ENCODE results near the gene SPATS2.

Gene SPATS2

GRCh38 chr12:49545815-49546214 lies 178.6 kb downstream of the SPATS2 start:
- Histone ChIP-seq H3K9me3 (ENCODE audit: control insufficient read depth, low read length) (no peaks in the 10 kb centered on the region), H3K4me1 (ENCODE audit: control insufficient read depth, insufficient read depth, low read length) (peaks cover 10% of the 10 kb centered on the region), H3K36me3 (ENCODE audit: control insufficient read depth, insufficient read depth, low read length) (no peaks in the 10 kb centered on the region), H3K4me3 (ENCODE audit: low read length) (no peak overlapping the region), H3K9ac (ENCODE audit: low read length) (no peak overlapping the region), H3K27me3 (ENCODE audit: control insufficient read depth, insufficient read depth, low read length) (peaks cover 52% of the 10 kb centered on the region)

DNA sequence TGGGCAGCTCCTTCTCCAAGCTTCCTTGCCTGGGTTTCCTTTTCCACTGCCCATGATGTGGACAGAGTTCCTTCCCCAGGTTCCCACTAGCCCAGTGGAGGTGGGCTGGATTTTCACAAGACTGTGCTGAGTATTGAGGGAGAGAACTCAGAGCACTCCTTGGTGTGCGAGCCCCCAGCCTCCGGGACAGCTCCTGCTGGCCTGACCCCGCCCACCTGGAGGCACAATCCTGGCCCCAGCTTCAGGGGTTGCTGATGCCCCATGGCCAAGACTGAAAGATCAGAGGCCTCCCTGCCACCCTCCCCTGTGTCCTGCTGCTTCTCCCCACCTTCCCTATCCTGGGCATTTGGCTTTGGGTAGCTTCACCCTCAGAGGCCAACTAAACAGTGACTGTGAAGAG lies 179.2 kb downstream of the SPATS2 start:
- Histone ChIP-seq H3K4me3 (ENCODE audit: low read length) (no peak overlapping the region), H3K9ac (ENCODE audit: low read length) (no peak overlapping the region), H3K4me1 (ENCODE audit: control insufficient read depth, insufficient read depth, low read length) (peaks cover 10% of the 10 kb centered on the region), H3K27me3 (ENCODE audit: control insufficient read depth, insufficient read depth, low read length) (peaks cover 50% of the 10 kb centered on the region), H3K36me3 (ENCODE audit: control insufficient read depth, insufficient read depth, low read length) (no peaks in the 10 kb centered on the region), H3K9me3 (ENCODE audit: control insufficient read depth, low read length) (no peaks in the 10 kb centered on the region)

DNA sequence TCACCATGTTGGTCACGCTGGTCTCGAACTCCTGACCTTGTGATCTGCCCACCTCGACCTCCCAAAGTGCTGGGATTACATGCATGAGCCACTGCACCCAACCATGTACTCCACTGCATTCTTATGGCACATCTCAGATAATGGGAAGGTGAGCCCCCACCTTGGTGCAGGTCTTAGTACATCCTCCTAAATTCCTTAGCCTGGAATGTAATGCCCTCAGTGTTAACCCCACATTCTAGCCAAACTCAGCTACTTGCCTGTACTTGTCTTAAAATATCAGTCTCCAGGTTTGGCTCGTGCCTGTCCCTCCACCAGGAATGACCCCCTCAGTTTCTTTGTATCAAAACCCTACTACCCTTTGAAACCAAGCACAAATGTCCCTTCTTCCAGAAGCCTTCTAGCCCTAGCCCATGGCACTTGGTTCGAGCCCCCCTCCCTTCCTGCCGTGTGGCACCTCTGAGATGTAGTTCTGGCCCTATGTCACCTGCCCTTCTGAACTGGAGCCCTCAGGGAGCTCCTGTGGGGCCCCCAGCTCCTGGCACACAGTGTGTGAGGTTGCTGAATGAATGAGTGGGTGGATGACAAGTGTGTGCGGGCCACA lies 179.9 kb downstream of the SPATS2 start:
- Histone ChIP-seq H3K9ac (ENCODE audit: low read length) (no peak overlapping the region), H3K36me3 (ENCODE audit: control insufficient read depth, insufficient read depth, low read length) (no peaks in the 10 kb centered on the region), H3K27me3 (ENCODE audit: control insufficient read depth, insufficient read depth, low read length) (peaks cover 50% of the 10 kb centered on the region), H3K9me3 (ENCODE audit: control insufficient read depth, low read length) (no peaks in the 10 kb centered on the region), H3K4me3 (ENCODE audit: low read length) (no peak overlapping the region), H3K4me1 (ENCODE audit: control insufficient read depth, insufficient read depth, low read length) (peaks cover 10% of the 10 kb centered on the region)

GRCh38 chr12:49548481-49548821 lies 181.2 kb downstream of the SPATS2 start:
- Histone ChIP-seq H3K27me3 (ENCODE audit: control insufficient read depth, insufficient read depth, low read length) (peaks cover 46% of the 10 kb centered on the region), H3K9ac (ENCODE audit: low read length) (no peak overlapping the region), H3K4me3 (ENCODE audit: low read length) (no peak overlapping the region)

DNA sequence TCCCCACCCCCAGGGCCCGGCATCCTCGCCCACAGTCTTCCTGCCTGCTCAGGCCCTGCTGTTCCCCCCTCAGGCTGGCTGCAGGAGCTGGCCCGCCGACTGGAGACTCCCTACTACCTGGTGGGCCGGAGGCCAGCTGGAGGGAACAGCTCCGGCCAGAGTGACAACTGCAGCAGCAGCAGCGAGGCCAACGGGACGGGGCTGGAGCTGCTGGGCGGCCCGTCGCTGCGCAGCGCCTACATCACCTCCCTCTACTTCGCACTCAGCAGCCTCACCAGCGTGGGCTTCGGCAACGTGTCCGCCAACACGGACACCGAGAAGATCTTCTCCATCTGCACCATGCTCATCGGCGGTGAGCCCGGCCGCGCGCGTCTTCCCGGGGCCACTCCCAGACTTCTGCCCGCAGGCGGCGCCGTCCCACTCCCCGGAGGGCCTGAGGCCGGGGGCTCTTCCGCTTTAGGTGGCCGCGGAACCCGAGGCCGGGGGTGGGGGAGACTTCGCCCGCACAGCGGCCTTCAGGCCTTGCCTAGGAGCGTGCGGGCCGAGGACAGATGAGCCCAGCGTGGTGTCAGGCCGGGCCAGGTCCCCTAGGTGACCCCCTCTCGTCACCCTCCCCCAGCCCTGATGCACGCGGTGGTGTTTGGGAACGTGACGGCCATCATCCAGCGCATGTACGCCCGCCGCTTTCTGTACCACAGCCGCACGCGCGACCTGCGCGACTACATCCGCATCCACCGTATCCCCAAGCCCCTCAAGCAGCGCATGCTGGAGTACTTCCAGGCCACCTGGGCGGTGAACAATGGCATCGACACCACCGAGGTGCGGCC lies 181.8 kb downstream of the SPATS2 start:
- H3K36me3 ChIP-seq (ENCODE audit: control insufficient read depth, insufficient read depth, low read length): no peaks in the 10 kb centered on the region
- H3K27me3 ChIP-seq (ENCODE audit: control insufficient read depth, insufficient read depth, low read length): peaks cover 46% of the 10 kb centered on the region
- H3K9ac ChIP-seq (ENCODE audit: low read length): no peak overlapping the region

More at GRCh38 chr12:49548481-49548821, 181.2 kb downstream of the SPATS2 start:
- Histone ChIP-seq H3K36me3 (ENCODE audit: control insufficient read depth, insufficient read depth, low read length) (no peaks in the 10 kb centered on the region), H3K4me1 (ENCODE audit: control insufficient read depth, insufficient read depth, low read length) (peaks cover 10% of the 10 kb centered on the region), H3K9me3 (ENCODE audit: control insufficient read depth, low read length) (no peaks in the 10 kb centered on the region)

DNA sequence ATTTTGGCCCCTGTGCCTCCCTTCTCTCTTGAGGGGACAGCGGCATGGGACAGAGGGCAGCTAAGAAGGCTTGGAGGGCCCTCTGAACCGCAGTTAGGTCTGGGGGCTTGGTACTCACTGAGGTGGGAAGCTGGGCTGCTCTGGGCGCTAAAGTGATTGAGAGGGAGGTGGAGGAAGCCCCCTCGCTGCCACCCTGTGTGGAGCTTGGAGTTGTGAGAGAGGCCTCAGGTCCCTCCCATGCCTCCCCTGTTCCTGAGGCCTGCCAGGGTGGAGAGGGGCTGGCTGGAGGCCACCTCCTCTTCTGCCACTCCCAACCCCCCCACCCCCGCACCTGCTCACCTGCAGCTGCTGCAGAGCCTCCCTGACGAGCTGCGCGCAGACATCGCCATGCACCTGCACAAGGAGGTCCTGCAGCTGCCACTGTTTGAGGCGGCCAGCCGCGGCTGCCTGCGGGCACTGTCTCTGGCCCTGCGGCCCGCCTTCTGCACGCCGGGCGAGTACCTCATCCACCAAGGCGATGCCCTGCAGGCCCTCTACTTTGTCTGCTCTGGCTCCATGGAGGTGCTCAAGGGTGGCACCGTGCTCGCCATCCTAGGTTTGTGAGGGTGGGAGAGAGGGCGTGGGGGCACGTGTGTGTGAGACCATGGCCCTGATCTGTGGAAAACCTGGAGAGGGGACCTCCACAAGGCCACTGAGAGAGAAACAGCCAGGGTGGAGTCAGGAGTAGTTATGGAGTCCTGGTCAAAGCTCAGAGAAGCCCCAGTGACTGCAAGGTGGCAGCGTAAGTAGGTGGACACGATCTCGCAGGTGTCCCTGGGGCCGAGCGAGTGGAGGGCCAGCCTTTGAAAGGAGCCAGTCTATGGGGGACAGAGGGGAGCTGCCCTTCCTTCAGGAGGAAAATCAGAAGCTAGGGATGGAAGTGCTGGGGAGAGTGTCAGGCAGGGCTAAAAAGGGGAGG lies 182.8 kb downstream of the SPATS2 start:
- no peak overlapping the region for H3K9ac ChIP-seq (ENCODE audit: low read length)
- peaks cover 10% of the 10 kb centered on the region for H3K4me1 ChIP-seq (ENCODE audit: control insufficient read depth, insufficient read depth, low read length)
- no peaks in the 10 kb centered on the region for H3K36me3 ChIP-seq (ENCODE audit: control insufficient read depth, insufficient read depth, low read length)
- H3K9me3 ChIP-seq (ENCODE audit: control insufficient read depth, low read length): no peaks in the 10 kb centered on the region
- peaks cover 38% of the 10 kb centered on the region for H3K27me3 ChIP-seq (ENCODE audit: control insufficient read depth, insufficient read depth, low read length)
- no peak overlapping the region for H3K4me3 ChIP-seq (ENCODE audit: low read length)

More for the DNA sequence above, 181.8 kb downstream of the SPATS2 start:
- Histone ChIP-seq H3K9me3 (ENCODE audit: control insufficient read depth, low read length) (no peaks in the 10 kb centered on the region), H3K4me3 (ENCODE audit: low read length) (no peak overlapping the region), H3K4me1 (ENCODE audit: control insufficient read depth, insufficient read depth, low read length) (peaks cover 10% of the 10 kb centered on the region)

DNA sequence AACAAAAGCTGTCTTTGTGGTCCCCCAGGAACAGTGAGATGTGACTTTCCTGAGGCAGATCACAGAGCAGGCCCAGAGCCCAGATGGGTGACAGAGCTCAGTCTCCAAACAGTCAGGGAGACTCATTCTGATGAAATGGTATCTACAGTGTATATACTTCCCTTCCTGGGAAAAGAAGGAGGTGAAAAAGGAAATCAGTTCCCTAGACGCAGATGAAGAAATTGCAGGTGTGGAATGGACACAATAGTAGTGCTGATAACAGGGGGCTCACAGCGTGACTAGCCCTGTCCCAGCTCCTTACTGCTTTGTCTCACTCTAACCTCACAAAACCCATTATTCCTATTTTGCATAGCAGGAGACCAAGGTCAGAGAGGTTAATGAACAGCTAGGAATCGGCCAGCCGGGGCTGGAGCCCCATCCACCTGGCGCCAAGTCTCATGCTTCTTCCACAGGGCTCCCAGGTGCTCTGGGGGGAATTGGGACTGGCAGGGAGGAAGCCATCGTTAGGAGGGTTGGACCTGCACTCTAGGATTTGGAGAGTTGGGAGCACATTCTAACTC lies 183.5 kb downstream of the SPATS2 start:
- H3K4me3 ChIP-seq (ENCODE audit: low read length): no peak overlapping the region
- peaks cover 10% of the 10 kb centered on the region for H3K4me1 ChIP-seq (ENCODE audit: control insufficient read depth, insufficient read depth, low read length)
- H3K27me3 ChIP-seq (ENCODE audit: control insufficient read depth, insufficient read depth, low read length): peaks cover 35% of the 10 kb centered on the region
- no peak overlapping the region for H3K9ac ChIP-seq (ENCODE audit: low read length)
- H3K9me3 ChIP-seq (ENCODE audit: control insufficient read depth, low read length): no peaks in the 10 kb centered on the region
- H3K36me3 ChIP-seq (ENCODE audit: control insufficient read depth, insufficient read depth, low read length): no peaks in the 10 kb centered on the region

DNA sequence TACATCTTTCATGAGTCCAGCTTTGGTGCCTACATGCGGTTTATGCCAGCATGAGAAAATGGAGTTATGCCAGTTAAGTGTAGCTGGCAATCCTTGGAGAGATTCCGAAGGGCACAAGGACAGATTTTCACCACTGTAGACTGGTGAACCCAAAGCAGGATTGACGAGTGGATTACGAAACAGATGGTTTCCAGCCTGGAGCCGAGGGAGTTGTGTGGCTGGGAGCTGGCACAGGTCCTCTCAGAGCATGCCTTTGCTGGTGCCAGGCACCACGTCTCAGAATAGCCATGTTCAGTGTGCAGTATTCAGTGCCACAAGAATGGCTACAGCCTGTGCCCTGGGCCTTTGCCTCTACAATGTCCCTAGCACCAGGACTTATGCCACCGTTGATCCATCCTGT lies 184.8 kb downstream of the SPATS2 start:
- H3K9me3 ChIP-seq (ENCODE audit: control insufficient read depth, low read length): no peaks in the 10 kb centered on the region
- H3K4me3 ChIP-seq (ENCODE audit: low read length): no peak overlapping the region
- no peak overlapping the region for H3K9ac ChIP-seq (ENCODE audit: low read length)
- peaks cover 27% of the 10 kb centered on the region for H3K27me3 ChIP-seq (ENCODE audit: control insufficient read depth, insufficient read depth, low read length)
- no peaks in the 10 kb centered on the region for H3K36me3 ChIP-seq (ENCODE audit: control insufficient read depth, insufficient read depth, low read length)
- peaks cover 10% of the 10 kb centered on the region for H3K4me1 ChIP-seq (ENCODE audit: control insufficient read depth, insufficient read depth, low read length)

- H3K27me3 ChIP-seq (ENCODE audit: control insufficient read depth, insufficient read depth, low read length): peaks cover 24% of the 10 kb centered on the region
- H3K9ac ChIP-seq (ENCODE audit: low read length): no peak overlapping the region
- H3K4me1 ChIP-seq (ENCODE audit: control insufficient read depth, insufficient read depth, low read length): peaks cover 10% of the 10 kb centered on the region
- H3K36me3 ChIP-seq (ENCODE audit: control insufficient read depth, insufficient read depth, low read length): no peaks in the 10 kb centered on the region
- no peak overlapping the region for H3K4me3 ChIP-seq (ENCODE audit: low read length)
- H3K9me3 ChIP-seq (ENCODE audit: control insufficient read depth, low read length): no peaks in the 10 kb centered on the region
Measured at GRCh38 chr12:49552425-49552824, 185.2 kb downstream of the SPATS2 start.

DNA sequence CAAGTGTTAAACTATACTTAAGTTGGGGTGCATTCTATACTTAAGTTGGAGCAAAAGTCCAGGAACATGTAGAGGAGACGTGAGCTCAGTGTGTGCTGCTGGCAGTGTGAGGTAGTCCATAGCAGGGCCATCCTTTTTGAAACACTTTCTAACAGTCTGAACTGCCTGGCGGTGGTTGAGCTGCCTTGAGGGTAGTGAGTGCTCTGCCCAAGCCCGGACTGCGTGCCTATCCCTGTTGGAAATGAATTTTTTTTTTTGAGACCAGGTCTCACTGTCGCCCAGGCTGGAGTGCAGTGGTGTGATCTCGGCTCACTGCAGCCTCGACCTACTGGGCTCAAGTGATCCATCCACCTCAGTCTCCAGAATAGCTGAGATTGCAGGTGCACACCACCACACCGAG lies 185.6 kb downstream of the SPATS2 start:
- peaks cover 10% of the 10 kb centered on the region for H3K4me1 ChIP-seq (ENCODE audit: control insufficient read depth, insufficient read depth, low read length)
- no peak overlapping the region for H3K4me3 ChIP-seq (ENCODE audit: low read length)
- H3K9me3 ChIP-seq (ENCODE audit: control insufficient read depth, low read length): no peaks in the 10 kb centered on the region
- H3K36me3 ChIP-seq (ENCODE audit: control insufficient read depth, insufficient read depth, low read length): no peaks in the 10 kb centered on the region
- peaks cover 20% of the 10 kb centered on the region for H3K27me3 ChIP-seq (ENCODE audit: control insufficient read depth, insufficient read depth, low read length)
- H3K9ac ChIP-seq (ENCODE audit: low read length): no peak overlapping the region

- no peaks in the 10 kb centered on the region for H3K9me3 ChIP-seq (ENCODE audit: control insufficient read depth, low read length)
- H3K27me3 ChIP-seq (ENCODE audit: control insufficient read depth, insufficient read depth, low read length): peaks cover 13% of the 10 kb centered on the region
- H3K4me3 ChIP-seq (ENCODE audit: low read length): no peak overlapping the region
- peaks cover 7% of the 10 kb centered on the region for H3K4me1 ChIP-seq (ENCODE audit: control insufficient read depth, insufficient read depth, low read length)
- H3K9ac ChIP-seq (ENCODE audit: low read length): no peak overlapping the region
- peaks cover 3% of the 10 kb centered on the region for H3K36me3 ChIP-seq (ENCODE audit: control insufficient read depth, insufficient read depth, low read length)
Measured at GRCh38 chr12:49553512-49554088, 186.3 kb downstream of the SPATS2 start.

Data from mucosa of stomach (tissue), 1 donor.